Activated T-cell treated with anti-CD3 and anti-CD28 coated beads, Interleukin-2, amount 50 U/mL, for 4 hours (primary cell): ENCODE results near the gene PITPNM3. TPM values are rescaled to one million over a fixed set of nuclear protein-coding genes. Genes with fewer than 3 reads are reported as not detected.

Experiments used
- ATAC-seq, 2 donors: fragments of 200-7000 bp; cut with Tn5 transposase; one replicate each; pipeline ENCODE4 v1.10.0; 2021
- DNase-seq: peaks from one replicate; pipeline ENCODE4 v3.0.0-alpha.2; 2020
- H3K27me3 Mint-ChIP-seq: one replicate; pipeline ENCODE4 v1.8.0; 2021; ENCODE audit warnings: low read depth, mixed read lengths
- H3K36me3 Mint-ChIP-seq: one replicate; pipeline ENCODE4 v1.8.0; 2022; ENCODE audit warnings: mixed read lengths; ENCODE audit not compliant: insufficient read depth
- H3K4me1 Mint-ChIP-seq: one replicate; pipeline ENCODE4 v1.8.0; 2021; ENCODE audit warnings: low read depth, mixed read lengths
- H3K4me3 Mint-ChIP-seq: one replicate; pipeline ENCODE4 v1.8.0; 2021; ENCODE audit warnings: mild to moderate bottlenecking, moderate library complexity, mixed read lengths
- H3K9me3 Mint-ChIP-seq: one replicate; pipeline ENCODE4 v1.8.0; 2021; ENCODE audit warnings: mixed read lengths
- total RNA-seq, 3 donors: library from RNA; stranded (reverse); gene quantifications; one replicate each; pipeline ENCODE4 v1.2.1, GENCODE V29; 2021

PITPNM3 gene
- total RNA-seq, 3 donors from 2014 or later: 0.33 to 0.58 (median 0.56) TPM

DNA sequence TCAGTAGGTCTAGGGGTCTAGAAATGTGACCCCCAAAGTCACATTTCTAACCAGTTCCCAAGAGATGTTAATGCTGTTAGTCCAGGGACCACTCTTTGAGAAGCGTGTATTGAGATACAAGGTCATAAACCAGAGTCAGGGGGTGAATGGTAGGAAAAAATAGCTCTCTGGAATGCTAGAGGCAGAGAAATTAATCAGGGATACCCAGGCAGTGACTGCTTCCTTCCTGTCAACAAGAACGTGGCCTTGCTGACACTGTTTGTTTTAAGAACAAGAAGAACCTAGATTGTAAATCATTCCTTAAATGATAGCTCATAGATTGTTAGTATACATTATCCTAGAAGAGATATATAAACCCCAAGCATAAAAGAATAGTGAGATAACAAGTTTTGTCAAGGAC lies 43.8 kb downstream of the PITPNM3 start:
- peaks cover 11% of the 10 kb centered on the region for H3K27me3 Mint-ChIP-seq
- H3K36me3 Mint-ChIP-seq: no peaks in the 10 kb centered on the region
- DNase-seq: no peak

DNA sequence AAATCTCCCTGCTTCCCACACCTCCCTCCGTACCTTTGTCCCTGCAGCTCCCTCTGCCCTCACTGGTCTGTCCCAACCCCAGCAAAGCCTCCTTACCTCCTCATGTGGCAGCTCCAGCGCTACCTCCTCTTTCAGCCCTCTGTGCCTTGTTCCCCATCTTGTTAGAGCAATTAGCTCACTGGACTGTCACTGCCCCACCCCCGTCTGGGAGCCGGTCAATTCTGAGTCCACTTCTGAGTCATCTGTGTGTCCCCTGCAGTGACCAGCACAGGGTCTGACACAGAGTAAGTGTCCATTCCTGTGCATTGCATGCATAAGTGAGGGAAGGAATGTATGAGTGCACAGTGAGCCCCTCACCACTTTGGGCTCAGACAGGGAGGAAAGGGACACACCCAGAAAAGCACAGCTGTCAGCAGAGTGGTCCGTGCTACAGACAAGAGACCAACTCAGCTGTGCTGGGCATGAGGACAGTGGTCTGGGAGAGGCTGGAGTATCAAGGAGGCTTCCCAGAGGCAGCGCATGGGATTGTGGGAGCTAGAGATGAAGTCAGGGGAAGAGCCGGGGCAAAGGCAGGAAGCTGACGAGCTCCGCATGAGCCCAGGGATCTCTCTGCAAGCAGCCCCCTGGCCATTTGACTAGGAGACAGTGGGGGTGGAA lies 45.9 kb downstream of the PITPNM3 start:
- H3K36me3 Mint-ChIP-seq: no peaks in the 10 kb centered on the region
- H3K9me3 Mint-ChIP-seq: no peaks in the 10 kb centered on the region
- no peaks in the 10 kb centered on the region for H3K4me1 Mint-ChIP-seq
- no peak for ATAC-seq
- peaks cover 9% of the 10 kb centered on the region for H3K27me3 Mint-ChIP-seq
- no peak overlapping the region for H3K4me3 Mint-ChIP-seq
- DNase-seq: no peak

More for the DNA sequence above, 43.8 kb downstream of the PITPNM3 start:
- H3K9me3 Mint-ChIP-seq: no peaks in the 10 kb centered on the region
- H3K4me1 Mint-ChIP-seq: no peaks in the 10 kb centered on the region
- H3K4me3 Mint-ChIP-seq: no peak overlapping the region
- no peak for ATAC-seq

DNA sequence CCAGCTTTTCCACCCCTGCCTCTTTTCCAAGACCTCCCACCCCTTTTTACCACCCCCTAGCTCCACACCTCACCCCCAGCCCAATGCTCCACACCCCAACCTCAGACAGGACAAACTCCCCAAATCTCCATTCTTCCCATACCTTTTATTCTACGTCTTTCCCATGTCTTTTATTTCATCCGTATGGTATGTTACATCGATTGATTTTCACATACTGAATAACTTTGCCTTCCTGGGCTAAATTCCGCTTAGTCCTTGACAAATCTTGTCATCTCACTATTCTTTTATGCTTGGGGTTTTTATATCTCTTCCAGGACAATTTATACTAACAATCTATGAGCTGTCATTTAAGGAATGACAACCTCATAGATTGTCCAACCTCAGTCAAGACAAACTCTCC lies 46.4 kb downstream of the PITPNM3 start:
- Mint-ChIP-seq H3K36me3 (no peaks in the 10 kb centered on the region), H3K4me1 (no peaks in the 10 kb centered on the region), H3K9me3 (no peaks in the 10 kb centered on the region), H3K27me3 (peaks cover 9% of the 10 kb centered on the region), H3K4me3 (no peak overlapping the region)
- ATAC-seq (no peak), DNase-seq (no peak)

DNA sequence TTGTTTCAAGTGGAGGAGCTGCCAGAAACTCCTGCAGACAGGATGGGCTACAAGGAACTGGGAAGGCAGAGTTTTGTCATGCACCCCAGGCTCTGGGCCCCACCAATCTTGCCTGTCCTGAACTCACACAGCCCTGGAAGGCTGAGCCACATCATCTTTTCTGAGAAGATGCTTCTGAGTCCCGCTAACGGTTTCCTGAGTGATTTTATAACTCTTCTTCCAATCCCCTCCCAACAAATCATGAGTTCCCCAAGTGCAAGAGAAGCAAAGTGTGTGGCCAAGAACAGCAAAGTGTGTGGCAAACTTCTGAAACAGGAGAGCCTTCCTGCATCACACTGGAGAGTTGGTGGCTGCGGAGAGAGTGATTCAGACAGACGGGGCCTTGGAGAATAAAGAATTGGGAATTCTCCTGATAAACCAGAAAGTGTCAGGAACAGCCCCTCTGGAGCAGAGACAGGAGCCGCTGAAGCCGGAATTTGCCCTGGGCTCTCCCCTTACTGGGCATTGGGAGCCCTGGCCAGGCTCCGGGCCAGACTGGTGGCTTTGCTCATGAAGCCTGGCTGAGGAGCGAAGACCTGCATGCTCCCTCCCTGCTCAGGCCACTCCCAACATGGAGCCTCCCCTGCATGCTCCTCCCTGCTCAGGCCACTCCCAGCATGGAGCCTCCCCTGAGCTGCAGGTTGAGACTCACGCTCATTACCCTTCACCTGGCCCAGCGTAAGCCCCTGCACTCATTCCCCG lies 47.2 kb downstream of the PITPNM3 start:
- no peak for DNase-seq
- no peaks in the 10 kb centered on the region for H3K4me1 Mint-ChIP-seq
- no peaks in the 10 kb centered on the region for H3K36me3 Mint-ChIP-seq
- H3K4me3 Mint-ChIP-seq: no peak overlapping the region
- H3K27me3 Mint-ChIP-seq: peaks cover 9% of the 10 kb centered on the region
- no peak for ATAC-seq
- H3K9me3 Mint-ChIP-seq: no peaks in the 10 kb centered on the region

DNA sequence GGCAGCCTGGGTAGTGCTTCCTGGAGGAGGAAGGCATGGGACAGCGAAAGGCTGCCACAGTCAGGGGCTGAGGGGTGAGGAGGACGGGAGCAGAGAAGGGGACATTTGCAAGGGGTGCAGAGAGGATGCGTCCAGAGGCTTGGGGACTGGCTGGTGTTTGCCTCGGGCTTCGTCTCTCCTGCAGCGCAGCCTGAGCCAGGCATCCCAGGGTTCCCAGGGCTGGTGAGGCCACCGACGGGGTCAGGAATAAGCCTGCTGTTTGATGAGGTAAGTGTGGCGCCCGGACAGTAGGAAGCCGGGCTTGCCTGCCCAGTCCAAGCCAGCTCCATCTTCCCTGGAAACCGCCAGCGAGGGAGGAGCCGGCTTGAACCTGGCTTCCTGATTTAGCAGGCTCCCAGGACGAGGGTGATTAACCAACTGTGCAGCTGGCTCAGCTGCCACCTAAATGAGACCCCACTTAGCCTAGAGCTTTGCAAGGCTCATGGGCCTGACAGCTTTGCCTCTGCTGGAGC lies 47.8 kb downstream of the PITPNM3 start:
- DNase-seq (no peak), ATAC-seq (no peak)
- Mint-ChIP-seq H3K4me1 (no peaks in the 10 kb centered on the region), H3K27me3 (peaks cover 9% of the 10 kb centered on the region), H3K9me3 (no peaks in the 10 kb centered on the region), H3K36me3 (no peaks in the 10 kb centered on the region), H3K4me3 (no peak overlapping the region)

DNA sequence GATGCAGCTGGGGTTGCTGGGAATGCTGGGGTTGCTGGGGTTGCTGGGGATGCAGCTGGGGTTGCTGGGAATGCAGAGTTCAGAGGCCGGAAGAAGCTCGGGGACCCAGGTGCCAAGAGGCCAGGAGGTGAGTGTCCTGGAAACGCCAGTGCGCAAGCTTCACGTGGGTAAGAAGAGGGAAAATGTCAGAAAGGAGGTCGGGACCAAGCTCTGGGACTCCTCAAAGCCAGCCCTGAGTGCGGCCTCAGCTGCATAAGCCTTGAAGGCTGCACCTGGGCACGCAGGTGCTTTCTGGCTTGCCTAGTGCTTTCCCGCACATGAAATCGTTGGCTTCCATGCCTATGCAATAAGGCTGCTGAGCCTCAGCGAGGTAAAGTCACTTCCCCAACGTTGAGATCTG lies 48.3 kb downstream of the PITPNM3 start:
- no peaks in the 10 kb centered on the region for H3K36me3 Mint-ChIP-seq
- DNase-seq (no peak), ATAC-seq (no peak)
- H3K27me3 Mint-ChIP-seq: peaks cover 7% of the 10 kb centered on the region
- no peaks in the 10 kb centered on the region for H3K9me3 Mint-ChIP-seq
- no peak overlapping the region for H3K4me3 Mint-ChIP-seq
- no peaks in the 10 kb centered on the region for H3K4me1 Mint-ChIP-seq

DNA sequence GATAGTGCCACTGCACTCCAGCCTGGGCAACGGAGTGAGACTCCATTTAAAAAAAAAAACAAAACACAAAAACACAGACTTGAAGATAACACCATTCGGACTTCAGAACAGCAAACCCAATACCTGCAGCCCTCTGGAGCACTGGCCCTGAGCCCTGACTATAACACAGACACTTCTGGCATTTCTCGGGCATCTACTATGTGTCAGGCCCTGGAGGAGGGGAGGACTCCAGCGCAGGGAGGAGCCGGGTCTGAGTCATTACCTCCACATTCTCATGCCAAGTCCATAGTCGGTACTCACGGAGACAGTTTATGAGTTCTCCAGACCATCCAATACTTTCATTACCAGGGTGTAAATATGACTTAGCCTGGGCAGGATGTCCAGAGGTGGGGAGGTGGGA lies 48.8 kb downstream of the PITPNM3 start:
- H3K36me3 Mint-ChIP-seq: no peaks in the 10 kb centered on the region
- ATAC-seq: no peak
- no peaks in the 10 kb centered on the region for H3K4me1 Mint-ChIP-seq
- no peaks in the 10 kb centered on the region for H3K9me3 Mint-ChIP-seq
- DNase-seq: no peak
- peaks cover 5% of the 10 kb centered on the region for H3K27me3 Mint-ChIP-seq
- no peak overlapping the region for H3K4me3 Mint-ChIP-seq

DNA sequence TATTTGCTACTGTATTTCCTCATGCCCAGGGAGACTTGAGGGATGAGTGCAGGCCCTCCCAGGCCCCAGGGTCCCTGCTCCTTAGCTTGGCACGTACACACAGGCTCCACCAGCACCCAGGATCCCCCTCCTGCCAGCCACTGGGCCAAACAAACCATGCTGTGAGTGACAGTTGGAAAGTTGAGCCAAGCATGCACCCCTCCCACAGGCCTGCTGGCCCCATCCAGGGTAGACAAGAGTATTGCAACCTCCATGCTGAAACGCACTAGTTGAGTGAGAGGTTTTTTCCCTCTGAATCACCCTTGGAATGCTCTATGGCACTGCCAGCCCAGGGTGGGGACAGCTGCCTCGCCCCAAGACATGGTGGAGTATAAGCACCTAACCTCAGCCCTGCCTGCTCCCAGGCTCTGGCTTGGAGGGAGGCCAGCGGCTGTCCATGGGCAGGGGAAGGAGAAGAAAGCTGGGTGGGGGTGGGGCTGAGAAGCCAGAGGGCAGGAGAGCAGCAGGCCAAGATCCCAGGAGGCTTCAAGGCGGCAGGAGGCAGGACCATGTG lies 49.6 kb downstream of the PITPNM3 start:
- Mint-ChIP-seq H3K27me3 (peaks cover 5% of the 10 kb centered on the region), H3K36me3 (no peaks in the 10 kb centered on the region), H3K9me3 (no peaks in the 10 kb centered on the region), H3K4me3 (no peak overlapping the region), H3K4me1 (no peaks in the 10 kb centered on the region)
- no peak for ATAC-seq
- no peak for DNase-seq

DNA sequence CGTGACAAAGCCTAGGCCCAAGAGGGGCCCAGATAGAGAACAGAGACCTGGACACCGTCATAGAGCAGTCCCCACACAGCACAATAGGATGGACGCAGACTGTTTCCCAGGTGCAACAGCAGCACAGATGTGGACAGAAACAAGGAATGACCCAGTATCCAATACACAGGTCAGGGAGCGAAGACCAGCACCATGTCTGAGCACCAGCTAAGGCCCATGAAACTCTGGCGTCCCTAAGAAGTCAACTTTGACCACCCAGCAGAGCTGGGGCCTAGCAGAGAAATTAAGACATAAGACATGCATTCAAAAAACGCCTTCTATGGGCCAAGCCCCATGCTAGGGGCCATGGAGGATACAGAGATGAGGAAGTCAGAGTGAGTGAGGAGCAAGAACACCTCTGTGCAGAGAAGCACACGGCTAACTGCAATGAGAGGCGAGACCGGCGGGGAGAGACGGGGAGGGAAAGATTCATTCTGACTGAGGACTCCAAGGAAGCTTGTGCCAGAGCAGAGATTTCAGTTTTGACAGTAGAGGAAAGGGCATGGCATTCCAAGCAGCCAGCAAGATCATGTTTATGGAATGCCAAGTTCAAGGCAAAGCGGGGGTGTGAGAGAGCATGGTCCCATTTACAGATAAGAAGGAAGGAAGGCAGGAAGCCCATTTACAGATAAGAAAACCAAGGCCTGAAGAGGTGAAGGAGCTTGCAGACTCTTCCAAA lies 50.8 kb downstream of the PITPNM3 start:
- no peaks in the 10 kb centered on the region for H3K36me3 Mint-ChIP-seq
- no peaks in the 10 kb centered on the region for H3K4me1 Mint-ChIP-seq
- H3K9me3 Mint-ChIP-seq: no peaks in the 10 kb centered on the region
- no peak for DNase-seq
- H3K27me3 Mint-ChIP-seq: peaks cover 5% of the 10 kb centered on the region
- H3K4me3 Mint-ChIP-seq: no peak overlapping the region
- ATAC-seq: no peak

DNA sequence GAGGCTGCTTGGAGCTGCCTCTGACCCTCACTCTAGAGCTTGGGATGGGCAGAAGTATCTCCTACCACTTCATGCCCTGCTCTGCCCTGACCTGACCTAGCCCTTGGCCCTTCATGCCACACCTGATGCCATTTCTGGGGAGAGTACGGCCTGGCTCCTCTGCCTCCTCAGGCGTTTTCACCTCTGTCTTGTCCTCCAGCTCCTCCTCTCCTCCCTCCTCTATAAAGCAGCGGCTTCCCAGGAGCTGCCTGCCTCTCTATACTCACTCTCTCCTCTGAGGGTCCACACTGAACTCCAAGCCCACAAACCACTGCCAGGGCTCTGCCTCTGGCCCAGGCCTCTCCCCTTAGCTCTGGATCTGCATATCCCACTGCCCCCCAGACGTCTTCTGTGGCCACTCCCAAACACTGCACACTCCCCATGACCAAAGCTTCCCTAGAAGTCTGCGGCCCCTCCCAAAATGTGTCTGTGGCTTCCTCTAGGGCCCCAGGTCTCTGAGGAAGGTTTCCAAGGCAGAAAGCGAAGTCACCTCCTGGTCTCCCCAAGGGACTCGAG lies 52.6 kb downstream of the PITPNM3 start:
- Mint-ChIP-seq H3K27me3 (peaks cover 5% of the 10 kb centered on the region), H3K36me3 (no peaks in the 10 kb centered on the region)
- no peak for DNase-seq

DNA sequence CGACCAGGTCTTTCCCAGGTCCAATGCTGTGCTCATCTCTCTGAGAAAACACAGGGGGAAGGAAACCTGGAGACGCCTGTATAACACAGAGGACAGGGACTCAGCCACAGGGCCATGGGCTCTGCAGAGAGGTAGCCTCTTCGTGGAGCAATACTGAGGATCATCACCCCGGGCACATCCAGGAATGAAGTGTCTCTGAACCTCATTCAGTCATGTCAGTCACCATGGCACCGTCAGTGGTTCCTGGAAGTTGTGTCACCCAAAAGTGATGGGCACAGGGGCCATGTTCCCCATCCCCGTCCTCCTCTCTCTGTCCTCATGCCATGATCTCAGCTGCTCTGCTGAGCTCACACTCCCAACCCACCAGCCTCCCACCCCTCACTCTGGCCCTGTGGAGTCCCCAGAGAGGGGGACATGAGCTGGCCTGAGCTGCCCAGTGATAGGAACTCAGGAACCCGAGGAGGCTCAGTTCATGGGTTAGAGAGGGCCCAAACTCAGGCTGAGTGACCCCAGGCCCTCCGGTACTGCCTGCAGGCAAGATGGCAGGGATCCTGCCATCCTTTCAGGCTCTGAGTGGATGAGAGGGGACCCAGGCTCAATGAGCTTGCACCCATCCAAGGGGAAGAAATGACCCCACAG lies 53.4 kb downstream of the PITPNM3 start:
- H3K4me1 Mint-ChIP-seq: no peaks in the 10 kb centered on the region
- DNase-seq (no peak), ATAC-seq (no peak)
- H3K4me3 Mint-ChIP-seq: no peak overlapping the region
- H3K27me3 Mint-ChIP-seq: peaks cover 2% of the 10 kb centered on the region
- no peaks in the 10 kb centered on the region for H3K36me3 Mint-ChIP-seq
- H3K9me3 Mint-ChIP-seq: no peaks in the 10 kb centered on the region

More for the DNA sequence above, 52.6 kb downstream of the PITPNM3 start:
- Mint-ChIP-seq H3K4me1 (no peaks in the 10 kb centered on the region), H3K4me3 (no peak overlapping the region), H3K9me3 (no peaks in the 10 kb centered on the region)
- ATAC-seq: no peak

DNA sequence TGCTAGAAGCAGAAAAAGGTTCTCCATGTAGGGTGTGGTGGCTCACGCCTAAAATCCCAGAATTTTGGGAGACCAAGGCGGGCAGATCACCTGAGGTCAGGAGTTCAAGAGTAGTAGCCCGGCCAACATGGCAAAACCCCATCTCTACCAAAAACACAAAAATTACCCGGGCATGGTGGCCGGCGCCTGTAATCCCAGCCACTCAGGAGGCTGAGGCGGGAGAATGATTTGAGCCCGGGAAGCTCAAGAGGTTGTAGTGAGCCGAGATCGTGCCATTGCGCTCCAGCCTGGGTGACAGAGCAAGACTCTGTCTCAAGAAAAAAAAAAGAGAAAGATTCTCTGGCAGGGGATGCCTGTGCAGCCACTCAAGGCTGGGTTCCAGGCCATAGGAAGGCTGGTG lies 54.2 kb downstream of the PITPNM3 start:
- ATAC-seq (no peak), DNase-seq (no peak)
- Mint-ChIP-seq H3K4me1 (no peaks in the 10 kb centered on the region), H3K36me3 (no peaks in the 10 kb centered on the region), H3K9me3 (no peaks in the 10 kb centered on the region), H3K27me3 (no peaks in the 10 kb centered on the region), H3K4me3 (no peak overlapping the region)

DNA sequence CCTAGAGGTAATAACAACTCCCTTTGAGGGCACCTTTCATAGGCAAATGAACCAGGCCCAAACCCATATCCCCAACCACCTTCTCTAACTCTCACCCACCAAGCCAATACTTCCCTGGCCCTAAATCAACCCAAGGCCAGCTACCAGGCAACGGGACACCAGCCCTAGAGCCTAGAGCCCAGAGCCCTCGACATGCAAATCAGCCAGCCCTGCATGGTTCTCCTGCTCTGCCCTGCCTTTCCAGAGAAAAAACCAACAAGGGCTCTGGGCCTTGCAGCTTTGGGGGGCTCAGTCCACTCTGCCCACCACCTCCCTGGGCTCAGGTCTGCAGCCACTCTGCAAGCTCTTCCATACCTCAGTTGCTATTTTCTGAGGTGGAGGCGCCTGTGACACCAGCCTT lies 55.0 kb downstream of the PITPNM3 start:
- ATAC-seq (no peak), DNase-seq (no peak)
- H3K4me3 Mint-ChIP-seq: no peak overlapping the region
- H3K4me1 Mint-ChIP-seq: peaks cover 4% of the 10 kb centered on the region
- H3K27me3 Mint-ChIP-seq: peaks cover under 1% of the 10 kb centered on the region
- no peaks in the 10 kb centered on the region for H3K36me3 Mint-ChIP-seq
- H3K9me3 Mint-ChIP-seq: no peaks in the 10 kb centered on the region
